HUES48 (cell line): ENCODE measurements around the gene C21orf58.

Experiments
- H3K27ac ChIP-seq: one replicate; pipeline ENCODE4 v1.7.0; 2013; ENCODE audit warnings: low read depth, low read length, inconsistent platforms
- H3K27me3 ChIP-seq: 2 replicates; pipeline ENCODE4 v1.6.1; 2013; ENCODE audit warnings: mild to moderate bottlenecking, low read length; ENCODE audit not compliant: control insufficient read depth, insufficient read depth
- H3K36me3 ChIP-seq: 2 replicates; pipeline ENCODE4 v1.6.1; 2013; ENCODE audit warnings: low read length; ENCODE audit not compliant: control insufficient read depth, insufficient read depth
- H3K4me1 ChIP-seq: 2 replicates; pipeline ENCODE4 v1.6.1; 2013; ENCODE audit warnings: mild to moderate bottlenecking, low read length; ENCODE audit not compliant: control insufficient read depth, insufficient read depth
- H3K4me3 ChIP-seq: 2 replicates; pipeline ENCODE4 v1.5.1; 2013; ENCODE audit warnings: mild to moderate bottlenecking, low read depth, low read length
- H3K9ac ChIP-seq: 2 replicates; pipeline ENCODE4 v1.6.1; 2013; ENCODE audit warnings: mild to moderate bottlenecking, low read depth, low read length, moderate library complexity
- H3K9me3 ChIP-seq: 2 replicates; pipeline ENCODE4 v1.6.1; 2013; ENCODE audit warnings: low read length; ENCODE audit not compliant: control insufficient read depth, insufficient read depth

C21orf58 gene

GRCh38 chr21:46362946-46363345, 39.3 kb upstream of the C21orf58 start:
- no peaks in the 10 kb centered on the region for H3K9me3 ChIP-seq
- H3K9ac ChIP-seq = no peak overlapping the region

GRCh38 chr21:46361935-46362334, 38.3 kb upstream of the C21orf58 start:
- no peak overlapping the region for H3K4me3 ChIP-seq
- no peaks in the 10 kb centered on the region for H3K27me3 ChIP-seq
- H3K9ac ChIP-seq = no peak overlapping the region
- H3K9me3 ChIP-seq = no peaks in the 10 kb centered on the region
- H3K4me1 ChIP-seq = no peaks in the 10 kb centered on the region
- no peak overlapping the region for H3K27ac ChIP-seq
- peaks cover 76% of the 10 kb centered on the region for H3K36me3 ChIP-seq

More at GRCh38 chr21:46362946-46363345, 39.3 kb upstream of the C21orf58 start:
- no peak overlapping the region for H3K4me3 ChIP-seq
- peaks cover 74% of the 10 kb centered on the region for H3K36me3 ChIP-seq
- no peaks in the 10 kb centered on the region for H3K27me3 ChIP-seq
- no peak overlapping the region for H3K27ac ChIP-seq
- H3K4me1 ChIP-seq = no peaks in the 10 kb centered on the region

DNA sequence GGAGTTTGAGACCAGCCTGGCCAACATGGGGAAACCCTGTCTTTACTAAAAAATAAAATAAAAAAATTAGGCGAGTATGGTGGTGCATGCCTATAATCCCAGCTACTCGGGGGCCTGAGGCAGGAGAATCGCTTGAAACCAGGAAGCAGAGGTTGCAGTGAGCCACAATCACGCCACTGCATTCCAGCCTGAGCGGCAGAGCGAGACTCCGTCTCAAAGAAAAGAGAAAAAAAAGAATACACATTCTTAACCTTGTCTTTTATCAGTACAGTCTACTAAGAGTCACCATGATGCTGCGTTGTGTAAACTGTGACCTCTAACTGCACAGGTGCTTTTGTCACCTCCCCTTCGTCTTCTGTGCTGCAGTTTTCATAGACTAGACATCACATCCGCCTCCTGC, 37.5 kb upstream of the C21orf58 start:
- no peak overlapping the region for H3K9ac ChIP-seq
- H3K27ac ChIP-seq = no peak overlapping the region
- no peak overlapping the region for H3K4me3 ChIP-seq
- H3K27me3 ChIP-seq = no peaks in the 10 kb centered on the region
- H3K9me3 ChIP-seq = no peaks in the 10 kb centered on the region
- H3K4me1 ChIP-seq = no peaks in the 10 kb centered on the region
- H3K36me3 ChIP-seq = peaks cover 76% of the 10 kb centered on the region

GRCh38 chr21:46357684-46358425, 34.2 kb upstream of the C21orf58 start:
- Histone ChIP-seq H3K27ac (no peak overlapping the region), H3K4me1 (no peaks in the 10 kb centered on the region), H3K4me3 (no peak overlapping the region), H3K9me3 (no peaks in the 10 kb centered on the region), H3K9ac (no peak overlapping the region), H3K27me3 (no peaks in the 10 kb centered on the region), H3K36me3 (peaks cover 81% of the 10 kb centered on the region)

GRCh38 chr21:46357335-46357604, 33.6 kb upstream of the C21orf58 start:
- Histone ChIP-seq H3K4me3 (no peak overlapping the region), H3K9ac (no peak overlapping the region), H3K9me3 (no peaks in the 10 kb centered on the region), H3K27ac (no peak overlapping the region), H3K36me3 (peaks cover 81% of the 10 kb centered on the region), H3K27me3 (no peaks in the 10 kb centered on the region), H3K4me1 (no peaks in the 10 kb centered on the region)

DNA sequence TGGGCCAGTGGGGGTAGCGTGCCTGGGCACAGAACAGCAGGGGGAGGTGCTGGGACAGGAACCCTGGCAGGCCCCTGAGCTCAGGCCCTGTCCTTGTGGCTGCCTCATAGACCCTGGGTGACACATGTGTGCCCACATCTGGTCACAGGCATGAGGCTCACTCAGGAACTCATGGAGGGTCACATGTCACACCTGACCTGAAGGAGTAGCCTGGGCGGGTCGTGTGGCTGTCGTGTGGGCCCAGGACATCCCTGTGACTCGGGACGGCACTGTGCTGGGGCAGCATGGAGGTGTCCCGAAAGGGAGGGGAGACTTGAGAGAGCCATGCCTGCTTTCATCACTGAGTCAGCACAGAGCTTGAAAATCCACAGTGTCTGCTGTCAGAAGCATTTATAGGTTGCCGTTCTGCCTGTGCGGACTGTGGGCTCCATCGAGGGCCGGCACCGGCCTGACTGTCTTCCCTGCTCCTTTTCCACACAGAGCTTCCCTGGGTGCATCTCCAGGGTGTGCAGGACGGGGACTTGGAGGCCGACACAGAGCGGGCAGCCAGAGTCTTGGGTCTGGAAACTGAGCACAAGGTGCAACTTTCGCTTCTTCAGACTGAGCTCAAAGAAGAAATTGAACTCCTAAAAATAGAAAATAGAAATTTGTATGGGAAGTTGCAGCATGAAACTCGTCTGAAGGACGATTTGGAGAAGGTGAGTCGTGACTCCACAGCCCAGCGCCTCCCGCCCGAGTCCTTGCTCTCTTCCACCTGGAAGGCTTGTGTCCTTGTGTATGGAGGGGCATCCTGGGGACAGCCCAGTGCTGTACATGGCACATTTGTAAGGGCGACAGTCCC, 33.0 kb upstream of the C21orf58 start:
- no peaks in the 10 kb centered on the region for H3K27me3 ChIP-seq
- H3K27ac ChIP-seq = no peak overlapping the region
- H3K4me3 ChIP-seq = no peak overlapping the region
- no peak overlapping the region for H3K9ac ChIP-seq
- H3K4me1 ChIP-seq = no peaks in the 10 kb centered on the region
- no peaks in the 10 kb centered on the region for H3K9me3 ChIP-seq
- H3K36me3 ChIP-seq = peaks cover 82% of the 10 kb centered on the region

GRCh38 chr21:46356005-46356338, 32.3 kb upstream of the C21orf58 start:
- Histone ChIP-seq H3K9me3 (no peaks in the 10 kb centered on the region), H3K9ac (no peak overlapping the region), H3K4me3 (no peak overlapping the region), H3K27me3 (no peaks in the 10 kb centered on the region), H3K27ac (no peak overlapping the region), H3K36me3 (peaks cover 84% of the 10 kb centered on the region), H3K4me1 (no peaks in the 10 kb centered on the region)

DNA sequence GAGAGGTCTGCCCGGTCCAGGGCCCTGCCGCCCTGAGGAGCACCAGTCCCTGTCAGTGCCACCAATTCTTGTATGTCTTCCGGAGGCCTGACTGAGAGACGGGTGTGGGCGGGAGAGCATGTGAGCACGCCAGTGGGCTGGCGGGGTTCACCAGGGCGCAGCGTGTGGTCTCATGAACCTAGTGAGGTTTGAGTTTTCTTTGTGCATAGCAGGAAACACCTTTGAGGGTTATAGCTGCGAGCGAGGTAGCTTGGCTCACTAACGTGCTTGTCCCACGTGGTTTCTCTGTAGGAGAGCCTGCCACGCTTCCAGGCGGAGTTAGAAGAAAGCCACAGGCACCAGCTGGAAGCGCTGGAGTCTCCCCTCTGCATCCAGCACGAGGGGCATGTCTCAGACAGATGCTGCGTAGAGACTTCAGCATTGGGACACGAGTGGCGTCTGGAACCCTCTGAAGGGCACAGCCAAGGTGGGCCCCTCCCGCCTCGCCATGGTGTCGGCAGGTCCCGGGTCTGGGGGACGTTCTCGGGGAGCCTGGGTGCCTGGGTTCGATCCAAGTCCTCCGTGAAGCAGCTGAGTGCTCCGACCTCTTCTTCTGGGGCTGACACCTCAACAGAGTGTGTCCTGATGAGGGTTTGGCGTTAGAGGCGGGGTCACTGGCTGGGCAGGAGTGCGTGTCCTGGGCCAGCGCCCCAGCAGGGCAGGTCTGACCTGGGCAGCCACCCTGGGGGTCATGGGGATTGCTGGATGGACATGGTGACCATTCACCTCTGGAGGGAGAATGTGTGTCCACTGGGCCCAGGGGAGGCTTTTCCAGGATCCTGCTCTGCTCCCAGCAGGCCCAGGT, 31.7 kb upstream of the C21orf58 start:
- no peak overlapping the region for H3K4me3 ChIP-seq
- H3K27me3 ChIP-seq = no peaks in the 10 kb centered on the region
- no peaks in the 10 kb centered on the region for H3K9me3 ChIP-seq
- H3K27ac ChIP-seq = no peak overlapping the region
- no peaks in the 10 kb centered on the region for H3K4me1 ChIP-seq
- no peak overlapping the region for H3K9ac ChIP-seq
- peaks cover 86% of the 10 kb centered on the region for H3K36me3 ChIP-seq

DNA sequence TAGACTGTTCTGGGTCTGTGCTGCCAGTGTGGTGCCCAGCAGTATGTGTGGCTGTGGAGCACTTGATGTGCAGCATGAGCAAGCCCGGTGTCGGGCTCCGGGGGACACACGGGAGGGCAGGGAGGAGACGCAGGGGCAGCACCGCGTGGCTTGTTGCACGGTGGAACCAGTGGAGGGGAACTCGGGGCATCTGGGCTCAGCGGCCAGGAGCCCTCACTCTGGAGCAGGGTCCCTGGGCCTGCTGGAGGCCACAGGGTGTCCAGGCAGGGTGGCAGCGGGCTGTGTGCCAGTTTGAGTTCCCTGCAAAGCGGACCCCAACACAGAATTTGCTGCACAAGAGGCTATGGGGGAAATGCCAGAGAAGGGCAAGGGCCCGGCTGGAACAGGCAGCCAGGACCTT, 30.8 kb upstream of the C21orf58 start:
- Histone ChIP-seq H3K36me3 (peaks cover 95% of the 10 kb centered on the region), H3K27ac (no peak overlapping the region), H3K4me1 (no peaks in the 10 kb centered on the region), H3K9ac (no peak overlapping the region), H3K27me3 (no peaks in the 10 kb centered on the region), H3K9me3 (no peaks in the 10 kb centered on the region), H3K4me3 (no peak overlapping the region)

- Histone ChIP-seq H3K36me3 (peaks cover 97% of the 10 kb centered on the region), H3K4me1 (no peaks in the 10 kb centered on the region)
Measured at GRCh38 chr21:46354046-46354445, 30.4 kb upstream of the C21orf58 start.

DNA sequence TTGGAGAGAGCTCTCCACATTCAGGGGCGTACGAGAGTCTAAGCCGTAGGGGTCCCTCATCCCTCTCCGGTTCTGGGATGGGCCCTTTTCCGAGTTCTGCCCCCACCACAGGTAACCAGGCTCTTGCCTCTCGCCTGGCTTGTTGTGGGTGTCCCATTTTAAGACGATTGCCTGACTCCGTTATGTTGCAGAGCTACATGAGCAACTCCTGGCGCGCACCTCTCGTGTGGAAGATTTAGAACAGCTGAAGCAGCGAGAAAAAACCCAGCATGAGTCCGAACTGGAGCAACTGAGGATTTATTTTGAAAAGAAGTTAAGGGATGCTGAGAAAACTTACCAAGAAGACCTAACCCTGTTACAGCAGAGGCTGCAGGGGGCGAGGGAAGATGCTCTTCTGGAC, 29.2 kb upstream of the C21orf58 start:
- Histone ChIP-seq H3K4me1 (no peaks in the 10 kb centered on the region), H3K27ac (no peak overlapping the region), H3K9me3 (no peaks in the 10 kb centered on the region), H3K27me3 (no peaks in the 10 kb centered on the region), H3K36me3 (peaks cover 100% of the 10 kb centered on the region), H3K9ac (no peak overlapping the region), H3K4me3 (no peak overlapping the region)

More at GRCh38 chr21:46354046-46354445, 30.4 kb upstream of the C21orf58 start:
- no peaks in the 10 kb centered on the region for H3K9me3 ChIP-seq
- H3K27me3 ChIP-seq = no peaks in the 10 kb centered on the region
- no peak overlapping the region for H3K4me3 ChIP-seq
- H3K9ac ChIP-seq = no peak overlapping the region
- H3K27ac ChIP-seq = no peak overlapping the region
